NK-92 (cell line): ENCODE data around the gene MCEMP1.
"Not testable (repeated sequence)": the region's sequence is repeated elsewhere in the genome, so short reads cannot be mapped to it uniquely, and the experiment has no call there.

ENCODE experiments used
- DNase-seq: peaks from one replicate; lab custom pipeline; 2025; ENCODE audit not compliant: unreplicated experiment; lab: John Stamatoyannopoulos, UW

MCEMP1 gene

GRCh38 chr19:7643629-7644549 lies 33.0 kb upstream of the MCEMP1 start:
- DNase-seq, result not testable (repeated sequence)

DNA sequence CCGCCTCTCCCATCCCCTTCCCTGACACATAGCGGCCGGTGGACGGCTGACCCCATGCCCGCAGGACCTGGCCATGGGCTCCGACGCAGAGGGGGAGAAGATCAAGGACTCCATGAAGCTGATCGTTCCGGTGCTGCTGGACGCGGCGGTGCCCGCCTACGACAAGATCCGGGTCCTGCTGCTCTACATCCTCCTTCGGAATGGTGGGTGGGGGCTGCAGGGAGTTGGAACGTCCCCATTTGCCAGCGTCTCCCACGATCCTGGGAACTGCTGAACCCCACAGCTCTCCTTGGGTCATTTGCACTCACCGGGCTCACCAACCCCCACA lies 32.4 kb upstream of the MCEMP1 start:
- DNase-seq, result no peak

GRCh38 chr19:7645163-7645562 lies 31.7 kb upstream of the MCEMP1 start:
- no peak for DNase-seq

DNA sequence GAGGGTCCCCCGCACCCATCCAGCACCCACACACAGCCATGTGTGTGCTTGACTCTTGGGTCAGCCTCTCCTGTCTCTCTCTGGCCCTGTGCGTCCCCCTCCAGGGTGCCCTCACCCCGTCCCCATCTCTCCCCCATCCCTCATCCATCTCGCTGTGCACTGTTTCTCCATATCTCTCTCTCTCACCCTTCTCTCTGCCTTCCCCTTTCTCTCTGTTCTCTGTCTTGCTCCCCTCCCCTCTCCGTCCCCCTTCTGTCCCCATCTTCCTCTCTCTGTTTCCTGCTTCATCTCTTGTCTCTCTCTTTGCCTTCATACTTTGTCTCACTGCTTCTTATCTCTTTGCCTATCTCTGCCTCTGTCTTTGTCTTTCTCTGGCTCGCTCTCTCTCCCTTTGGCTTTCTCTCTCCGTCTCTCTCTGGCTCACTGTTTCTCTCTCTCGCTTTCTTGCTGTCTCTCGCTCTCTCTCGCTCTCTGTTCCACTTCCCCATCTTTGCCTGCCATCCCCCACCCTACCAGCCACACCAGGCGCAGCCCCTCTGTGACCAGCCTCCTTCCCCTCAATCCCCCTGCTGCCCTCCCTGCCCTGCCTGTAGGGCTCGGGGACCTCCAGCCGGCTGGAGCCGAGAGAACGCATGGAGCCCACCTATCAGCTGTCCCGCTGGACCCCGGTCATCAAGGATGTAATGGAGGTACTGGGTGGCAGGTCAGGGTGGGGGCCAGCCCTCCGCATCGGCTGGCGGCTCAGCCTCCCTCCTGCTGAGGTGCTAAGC lies 31.0 kb upstream of the MCEMP1 start:
- no peak for DNase-seq

GRCh38 chr19:7646426-7646700 lies 30.5 kb upstream of the MCEMP1 start:
- no peak for DNase-seq

- no peak for DNase-seq
Observed at GRCh38 chr19:7647156-7647555, 29.7 kb upstream of the MCEMP1 start.

GRCh38 chr19:7648265-7649014 lies 28.4 kb upstream of the MCEMP1 start:
- DNase-seq, result no peak

GRCh38 chr19:7650148-7650547 lies 26.7 kb upstream of the MCEMP1 start:
- no peak for DNase-seq

DNA sequence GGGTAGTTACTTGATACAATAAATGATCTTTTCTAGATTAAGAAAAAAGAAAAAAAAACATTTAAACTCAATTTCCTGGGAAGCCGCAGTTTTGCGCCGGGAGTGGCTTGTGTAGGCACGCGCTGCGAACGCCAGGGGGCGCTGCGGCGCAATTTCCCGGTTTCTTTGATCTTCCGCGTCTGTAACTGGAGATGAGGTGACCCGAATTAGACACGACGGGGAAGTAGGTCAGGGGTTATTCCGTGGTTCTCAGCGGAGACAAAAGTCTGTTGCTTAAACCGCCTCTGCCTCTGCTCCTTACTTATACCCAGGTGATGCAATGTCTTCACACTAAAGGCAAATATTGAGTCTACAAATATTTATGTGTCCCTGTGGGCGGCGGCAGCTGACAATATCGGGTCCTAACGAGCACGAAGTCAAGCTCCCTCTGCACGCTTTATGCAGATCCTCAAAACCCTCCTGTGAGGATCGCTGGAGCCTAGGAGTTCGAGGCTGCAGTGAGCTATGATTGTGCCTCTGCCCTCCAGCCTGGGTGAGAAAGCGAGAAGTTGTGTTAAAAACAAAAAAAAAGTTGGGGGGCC lies 24.7 kb upstream of the MCEMP1 start:
- DNase-seq, result no peak

GRCh38 chr19:7654401-7654800 lies 22.5 kb upstream of the MCEMP1 start:
- no peak for DNase-seq

GRCh38 chr19:7655581-7655980 lies 21.3 kb upstream of the MCEMP1 start:
- no peak for DNase-seq

- DNase-seq, result no peak
Observed at GRCh38 chr19:7657131-7657751, 19.6 kb upstream of the MCEMP1 start.

- no peak for DNase-seq
Observed at GRCh38 chr19:7658219-7658686, 18.6 kb upstream of the MCEMP1 start.

DNA sequence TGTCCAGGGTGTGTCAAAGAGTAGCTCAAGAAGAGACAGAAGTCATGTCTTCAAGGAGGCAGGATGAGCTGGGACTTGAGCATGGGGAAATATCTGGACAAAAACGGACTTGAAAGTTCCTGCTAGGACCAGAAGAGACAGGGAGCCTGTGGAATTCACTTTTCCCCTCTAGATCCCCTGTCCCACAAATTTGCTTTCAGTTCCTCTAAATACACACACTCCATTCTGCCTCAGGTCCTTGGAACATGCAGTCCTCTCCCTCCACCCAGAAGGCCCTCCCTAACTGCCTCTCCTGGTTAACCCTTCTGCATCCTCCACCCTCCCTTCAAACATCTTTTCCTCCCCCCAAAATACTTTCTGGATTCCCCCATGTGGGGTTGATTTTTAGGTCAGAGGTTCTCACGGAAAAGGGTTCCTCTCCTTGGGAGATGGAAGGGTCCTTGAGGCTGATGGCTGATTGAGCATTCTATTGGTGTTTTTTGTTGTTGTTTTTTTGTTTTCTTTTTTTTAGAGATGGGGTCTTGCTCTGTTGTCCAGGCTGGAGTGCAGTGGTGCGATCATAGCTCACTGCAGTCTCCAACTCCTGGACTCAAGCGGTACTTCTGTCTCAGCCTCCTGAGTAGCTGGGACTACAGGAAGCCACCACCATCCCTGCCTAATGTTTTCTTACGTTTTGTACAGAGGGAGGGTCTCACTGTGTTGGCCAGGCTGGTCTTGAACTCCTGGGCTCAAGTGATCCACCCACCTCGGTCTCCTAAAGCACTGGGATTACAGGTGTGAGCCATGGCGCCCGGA lies 14.9 kb upstream of the MCEMP1 start:
- no peak for DNase-seq

DNA sequence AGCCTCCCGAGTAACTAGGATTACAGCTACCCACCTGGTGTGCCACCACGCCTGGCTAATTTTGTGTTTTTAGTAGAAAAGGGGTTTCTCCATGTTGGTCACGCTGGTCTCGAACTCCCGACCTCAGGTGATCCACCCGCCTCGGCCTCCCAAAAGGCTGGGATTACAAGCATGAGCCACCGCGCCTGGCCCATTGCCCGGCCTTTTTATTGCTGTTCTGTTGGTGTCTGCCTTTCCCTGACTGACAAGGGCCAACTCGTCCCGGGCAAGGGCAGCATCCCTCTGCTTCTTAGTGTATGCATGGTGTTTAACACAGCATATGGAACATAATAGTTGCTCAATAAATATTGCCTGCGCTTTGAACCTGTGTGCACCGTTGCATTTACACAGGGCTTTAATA lies 14.2 kb upstream of the MCEMP1 start:
- no peak for DNase-seq

DNA sequence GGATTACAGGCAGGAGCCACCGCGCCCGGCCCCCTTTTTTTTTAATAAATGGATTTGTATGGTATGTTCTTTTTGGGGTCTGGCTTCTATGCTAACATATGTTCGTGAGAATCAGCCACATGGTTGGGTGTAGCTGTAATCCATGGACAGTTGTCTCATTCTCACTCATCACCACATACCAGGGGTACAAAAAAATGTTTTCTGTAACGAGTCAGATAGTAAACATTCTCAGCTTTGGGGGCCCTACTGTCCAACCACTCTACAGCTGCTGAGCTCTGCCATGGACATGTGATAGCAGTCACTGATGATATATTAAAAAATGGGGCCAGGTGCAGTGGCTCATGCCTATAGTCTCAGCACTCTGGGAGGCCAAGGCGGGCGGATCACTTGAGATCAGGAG lies 13.2 kb upstream of the MCEMP1 start:
- no peak for DNase-seq

GRCh38 chr19:7665076-7665475 lies 11.8 kb upstream of the MCEMP1 start:
- no peak for DNase-seq

DNA sequence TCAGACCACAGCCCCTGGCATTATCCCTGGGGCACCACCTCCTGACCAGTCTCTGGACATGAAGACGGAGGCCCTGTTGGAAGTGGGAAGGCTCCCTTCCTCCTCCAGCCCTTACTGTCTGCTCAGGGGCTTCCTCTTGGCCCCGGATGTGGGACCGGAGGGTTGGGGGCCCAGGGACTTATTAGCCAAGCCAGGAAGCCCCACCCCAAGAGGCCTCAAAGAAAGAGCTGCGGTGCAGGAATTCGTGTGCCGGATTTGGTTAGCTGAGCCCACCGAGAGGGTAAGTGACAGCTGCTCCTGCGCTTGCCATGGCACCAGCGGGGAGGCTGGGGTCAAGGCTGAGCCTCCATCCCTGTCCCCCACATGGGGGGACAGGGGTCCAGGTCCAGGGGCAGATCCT lies 8.0 kb upstream of the MCEMP1 start, which contains the start of gene RETN:
Gene RETN, plus strand, starts transcription at position 208 of the 400 bp plus-strand sequence. CDS start 278 bp downstream, outside the sequence.
- DNase-seq, result no peak

- no peak for DNase-seq
Observed at GRCh38 chr19:7669641-7670040, 7.2 kb upstream of the MCEMP1 start.
